HG02763 (cell line): ENCODE measurements around the gene PPIP5K1.

Experiments
- ATAC-seq: cut with Tn5 transposase; IDR thresholded peaks from one replicate; pipeline ENCODE4 v1.9.1; 2021; ENCODE audit warnings: mild to moderate bottlenecking, moderate library complexity; ENCODE audit not compliant: unreplicated experiment

The PPIP5K1 gene

GRCh38 chr15:43492673-43493601 is 97.1 kb downstream of the PPIP5K1 start, which contains the start of gene TP53BP1:
TSS of gene TP53BP1 (minus strand) at chr15:43493156. CDS start at chr15:43493043, 113 bp downstream.
- ATAC-seq: peak; percentile 98

GRCh38 chr15:43492266-43492665 is 97.7 kb downstream of the PPIP5K1 start:
- ATAC-seq: no peak

- no peak for ATAC-seq
These were observed 100.8 kb downstream of the PPIP5K1 start for GRCh38 chr15:43489191-43489590.

- no peak for ATAC-seq
These were observed 101.2 kb downstream of the PPIP5K1 start for GRCh38 chr15:43488790-43489189.

- no peak for ATAC-seq
These were observed 102.6 kb downstream of the PPIP5K1 start for GRCh38 chr15:43487271-43487895.

- no peak for ATAC-seq
These were observed 105.6 kb downstream of the PPIP5K1 start for GRCh38 chr15:43484455-43484854.
